Inflammatory macrophage treated with lipopolysaccharide for 1 hour (primary cell): ENCODE data around the gene RABL6.
"Not testable (repeated sequence)": the region's sequence is repeated elsewhere in the genome, so short reads cannot be mapped to it uniquely, and the experiment has no call there.

ENCODE experiments used
- DNase-seq, 2 donors: peaks; one replicate each; pipeline ENCODE4 v3.0.0-alpha.2; 2020 to 2022

The RABL6 gene

GRCh38 chr9:136837856-136838277 lies 30.1 kb downstream of the RABL6 start:
- DNase-seq: not testable (repeated sequence)

- DNase-seq: no peak
Measured at GRCh38 chr9:136838314-136839228, 30.8 kb downstream of the RABL6 start.

- no peak for DNase-seq
Measured at GRCh38 chr9:136839229-136840139, 31.7 kb downstream of the RABL6 start.

- DNase-seq: no peak
Measured at GRCh38 chr9:136840140-136840876, 32.6 kb downstream of the RABL6 start.

GRCh38 chr9:136840877-136841645 lies 33.3 kb downstream of the RABL6 start:
- no peak for DNase-seq

GRCh38 chr9:136841646-136842379 lies 34.1 kb downstream of the RABL6 start:
- not testable (repeated sequence) for DNase-seq

- peak; percentile 43 to 77 for DNase-seq
Measured at GRCh38 chr9:136842380-136842948, 34.7 kb downstream of the RABL6 start, which contains the start of gene AJM1. TSS of gene AJM1 (plus strand) at chr9:136842478. CDS start at chr9:136844415, 1,937 bp downstream.

GRCh38 chr9:136843159-136843800 lies 35.5 kb downstream of the RABL6 start:
- not testable (repeated sequence) for DNase-seq

GRCh38 chr9:136843801-136844740 lies 36.3 kb downstream of the RABL6 start:
- peak in 1 of 2 donors; percentile 48 for DNase-seq

- DNase-seq: no peak
Measured at GRCh38 chr9:136844761-136845464, 37.2 kb downstream of the RABL6 start.

GRCh38 chr9:136845465-136846260 lies 37.9 kb downstream of the RABL6 start:
- no peak for DNase-seq

- no peak for DNase-seq
Measured at GRCh38 chr9:136846376-136847087, 38.8 kb downstream of the RABL6 start.

GRCh38 chr9:136847088-136847825 lies 39.5 kb downstream of the RABL6 start:
- peak; percentile 14 to 37 for DNase-seq

- DNase-seq: peak; percentile 83 to 85
Measured at GRCh38 chr9:136847826-136848392, 40.2 kb downstream of the RABL6 start.

- DNase-seq: peak; percentile 18 to 28
Measured at GRCh38 chr9:136848393-136849037, 40.8 kb downstream of the RABL6 start.
